Activated CD8-positive, alpha-beta memory T cell treated with anti-CD3 and anti-CD28 coated beads, Interleukin-2, amount 50 U/mL, for 24 hours (primary cell): ENCODE data around the gene BICDL2.
A peak's percentile ranks its signal among the peaks of the same experiment; 100 is the strongest.

ENCODE experiments used
- DNase-seq: peaks from one replicate; pipeline ENCODE4 v3.0.0-alpha.2; 2020; ENCODE audit errors: extremely low read depth

BICDL2 gene

DNA sequence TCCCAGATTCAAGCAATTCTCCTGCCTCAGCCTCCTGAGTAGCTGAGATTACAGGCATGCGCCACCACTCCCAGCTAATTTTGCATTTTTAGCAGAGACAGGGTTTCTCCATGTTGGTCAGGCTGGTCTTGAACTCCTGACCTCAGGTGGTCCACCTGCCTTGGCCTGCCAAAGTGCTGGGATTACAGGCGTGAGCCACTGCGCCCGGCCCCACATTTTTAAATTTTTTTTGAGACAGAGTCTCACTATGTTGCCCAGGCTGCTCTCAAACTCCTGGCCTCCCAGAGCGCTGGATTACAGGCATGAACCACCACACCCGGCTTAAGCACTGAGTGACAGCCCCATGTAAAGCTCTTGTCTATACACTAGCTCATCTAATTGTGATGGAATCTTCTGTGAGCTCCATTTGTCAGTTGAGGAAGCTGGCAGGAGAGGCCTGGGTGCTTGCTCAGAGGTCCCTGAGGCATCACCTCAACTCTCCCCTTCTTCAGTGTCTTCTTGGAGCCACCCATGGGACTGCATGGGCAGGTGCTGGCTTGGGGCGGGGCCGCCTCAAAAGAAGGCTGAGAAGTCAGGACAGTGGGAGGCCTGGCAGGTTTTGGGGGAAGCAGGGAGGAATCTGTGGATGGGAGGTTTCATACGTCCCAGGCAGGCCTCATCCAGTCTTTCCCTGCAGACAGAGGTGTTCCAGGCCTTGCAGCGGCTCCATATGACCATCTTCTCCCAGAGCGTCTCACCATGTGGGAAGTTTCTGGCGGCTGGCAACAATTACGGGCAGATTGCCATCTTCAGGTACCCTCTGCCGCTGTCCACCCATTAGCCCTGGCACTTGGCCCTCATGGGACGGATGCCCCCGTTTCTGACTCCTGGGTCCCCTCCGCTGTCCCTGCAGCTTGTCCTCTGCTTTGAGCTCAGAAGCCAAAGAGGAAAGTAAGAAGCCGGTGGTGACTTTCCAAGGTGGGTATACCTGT lies 11.4 kb downstream of the BICDL2 start:
- DNase-seq: no peak

- peak; percentile 90 for DNase-seq
Observed at GRCh38 chr16:3023669-3024478, 12.9 kb downstream of the BICDL2 start, which contains the start of the genes HCFC1R1 and THOC6. HCFC1R1 (minus strand) TSS chr16:3023942; CDS start chr16:3023941, 1 bp downstream. THOC6 (plus strand) TSS chr16:3024035; CDS start chr16:3024327, 292 bp downstream.

DNA sequence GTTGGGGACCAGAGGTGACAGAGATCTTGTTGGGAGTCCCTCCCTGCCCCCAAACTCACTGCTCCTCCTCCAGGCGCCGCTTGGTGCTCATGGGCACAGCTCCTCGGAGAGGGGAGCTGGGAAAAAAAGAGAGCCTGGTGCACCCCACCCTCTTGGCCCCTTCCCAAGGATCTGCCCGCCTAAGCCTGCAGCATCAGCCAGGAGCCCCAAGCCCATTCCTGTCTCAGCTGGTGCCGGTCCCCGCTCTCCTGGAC lies 13.4 kb downstream of the BICDL2 start:
- no peak for DNase-seq

- DNase-seq: no peak
Observed at GRCh38 chr16:3022684-3023414, 13.9 kb downstream of the BICDL2 start.

- peak; percentile 78 for DNase-seq
Observed at GRCh38 chr16:3022208-3022683, 14.5 kb downstream of the BICDL2 start.

GRCh38 chr16:3021449-3022207 lies 15.1 kb downstream of the BICDL2 start:
- DNase-seq: peak; percentile 61

DNA sequence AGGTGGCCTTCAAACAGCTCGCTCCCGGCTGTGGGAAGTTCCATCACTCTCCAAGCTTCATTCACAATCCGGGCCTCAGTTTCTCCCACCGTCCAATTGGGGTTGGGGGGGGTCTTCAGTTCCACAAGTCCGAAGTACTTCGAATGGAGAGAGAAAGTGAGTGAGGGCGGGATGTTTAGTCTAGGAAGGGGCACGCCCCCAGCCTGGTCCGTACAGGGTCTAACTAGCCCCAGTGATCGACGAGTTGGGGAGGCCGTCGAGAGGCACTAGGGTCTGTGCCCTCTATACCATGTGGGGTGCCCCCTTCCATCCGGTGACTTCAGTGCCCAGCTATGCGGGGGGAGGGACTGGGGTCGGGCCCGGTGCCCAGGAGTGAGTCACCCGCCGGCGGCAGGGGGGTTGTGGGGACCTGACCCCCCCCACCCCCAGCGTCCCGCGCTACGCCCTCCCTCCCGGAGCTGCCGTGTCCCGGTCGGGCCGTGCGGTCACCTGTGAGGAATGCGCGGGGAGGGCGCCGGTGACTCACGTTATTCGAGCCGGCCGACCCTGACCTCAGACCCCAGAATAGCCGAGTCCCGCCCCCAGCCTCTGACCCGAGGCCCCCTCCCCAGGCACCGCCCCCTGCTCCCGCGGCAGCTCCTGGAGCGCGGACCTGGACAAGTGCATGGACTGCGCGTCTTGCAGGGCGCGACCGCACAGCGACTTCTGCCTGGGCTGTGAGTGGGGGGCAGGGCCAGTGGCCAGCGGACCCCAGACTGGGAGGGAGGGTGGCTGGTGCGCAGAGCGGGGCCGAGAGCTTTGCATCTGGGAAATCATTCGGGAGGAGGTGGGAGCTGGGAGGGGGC lies 15.9 kb downstream of the BICDL2 start:
- DNase-seq: no peak

GRCh38 chr16:3020247-3020603 lies 16.5 kb downstream of the BICDL2 start, which contains the start of gene TNFRSF12A:
TNFRSF12A (plus strand) TSS chr16:3020368; CDS start chr16:3020398, 30 bp downstream.
- DNase-seq: no peak

DNA sequence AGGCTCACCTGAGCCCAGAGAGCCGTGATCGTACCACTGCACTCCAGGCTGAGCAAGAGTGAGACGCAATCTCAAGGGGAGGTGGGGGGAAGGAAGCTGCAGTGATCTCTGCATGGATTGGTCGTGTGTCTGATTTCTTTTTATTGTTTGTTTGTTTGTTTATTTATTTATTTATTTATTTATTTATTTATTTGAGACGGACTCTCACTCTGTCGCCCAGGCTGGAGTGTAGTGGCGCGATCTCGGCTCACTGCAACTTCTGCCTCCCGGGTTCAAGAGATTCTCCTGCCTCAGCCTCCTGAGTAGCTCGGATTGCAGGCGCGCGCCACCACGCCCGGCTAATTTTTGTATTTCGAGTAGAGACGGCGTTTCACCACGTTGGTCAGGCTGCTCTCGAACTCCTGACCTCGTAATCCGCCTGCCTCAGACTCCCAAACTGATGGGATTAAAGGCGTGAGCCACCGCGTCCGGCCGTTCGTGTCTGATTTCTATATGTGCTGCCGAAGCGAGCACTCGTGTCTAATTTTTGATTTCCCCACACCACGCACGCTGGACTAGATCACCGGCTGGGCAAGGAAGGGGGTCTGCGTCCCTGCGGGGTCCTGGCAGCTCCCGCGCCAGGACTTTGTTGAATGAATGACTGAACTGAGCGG lies 17.0 kb downstream of the BICDL2 start:
- DNase-seq: no peak

DNA sequence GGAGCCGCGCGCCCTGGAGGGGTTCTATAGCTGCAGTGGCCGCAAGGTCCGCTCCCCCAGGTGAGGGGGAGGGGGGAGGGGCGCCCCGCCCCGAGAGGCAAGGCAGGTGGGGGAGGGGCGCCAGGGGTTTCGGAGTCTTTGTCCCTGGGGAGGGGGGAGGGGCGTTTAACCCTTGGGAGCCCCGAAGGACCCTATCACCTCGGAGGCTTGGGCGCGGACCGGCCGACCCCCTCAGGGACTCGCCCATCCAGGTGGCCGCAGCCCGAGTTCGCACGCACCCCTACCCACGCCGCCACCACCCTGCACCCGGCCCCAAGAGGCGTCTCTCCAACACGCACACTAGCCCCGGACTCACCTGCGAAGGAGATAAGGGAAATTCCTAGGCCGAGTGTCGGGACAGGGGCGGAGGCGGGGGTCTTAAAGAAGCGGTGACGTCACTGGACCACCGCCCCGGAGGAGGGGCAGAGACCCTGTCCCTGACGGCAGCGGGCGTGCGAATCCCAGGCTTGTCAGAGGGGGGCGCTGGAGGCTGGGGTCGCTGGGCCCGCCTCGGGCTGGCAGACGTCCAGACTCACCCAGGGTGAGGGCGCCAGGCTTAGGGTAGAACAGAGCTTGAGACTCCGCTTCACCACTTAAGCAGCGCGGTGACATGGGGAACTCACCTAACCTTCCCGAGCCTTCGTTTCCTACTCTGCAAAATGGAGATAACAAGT lies 18.8 kb downstream of the BICDL2 start, which contains the start of gene CLDN6:
Gene CLDN6, minus strand, starts transcription at position 390 of the 713 bp plus-strand sequence. CDS start 2,162 bp downstream, outside the sequence.
- DNase-seq: no peak

- no peak for DNase-seq
Observed at GRCh38 chr16:3017344-3017743, 19.4 kb downstream of the BICDL2 start.

DNA sequence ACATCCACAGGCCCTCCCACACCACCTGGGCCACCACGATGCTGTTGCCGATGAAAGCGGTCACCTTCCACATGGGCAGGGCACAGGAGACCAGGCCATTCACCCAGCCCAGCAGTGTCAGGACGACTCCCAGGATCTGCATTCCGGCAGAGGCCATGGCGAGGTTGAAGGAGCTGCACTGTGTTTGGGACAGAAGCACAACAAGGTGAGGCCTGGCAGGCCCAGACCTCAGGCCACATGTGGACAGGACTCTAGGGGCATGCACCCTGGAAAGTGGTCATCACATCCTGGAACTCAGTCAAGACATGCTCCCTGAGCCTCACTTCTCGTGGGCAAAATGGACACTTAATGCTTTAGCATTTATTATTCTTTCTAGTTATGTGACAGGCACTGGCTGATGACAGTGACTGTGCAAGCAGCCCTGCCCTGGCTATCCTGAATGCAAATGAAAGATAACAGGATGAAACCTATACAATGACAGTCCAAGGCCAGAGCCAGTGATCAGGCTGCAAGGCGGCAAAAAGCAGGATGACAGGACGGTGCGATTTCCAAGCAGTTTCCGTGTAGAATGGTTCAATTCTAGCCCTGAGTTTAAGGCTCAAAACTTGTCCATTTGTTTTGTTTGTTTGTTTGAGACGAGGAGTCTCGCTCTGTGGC lies 20.8 kb downstream of the BICDL2 start:
- no peak for DNase-seq

DNA sequence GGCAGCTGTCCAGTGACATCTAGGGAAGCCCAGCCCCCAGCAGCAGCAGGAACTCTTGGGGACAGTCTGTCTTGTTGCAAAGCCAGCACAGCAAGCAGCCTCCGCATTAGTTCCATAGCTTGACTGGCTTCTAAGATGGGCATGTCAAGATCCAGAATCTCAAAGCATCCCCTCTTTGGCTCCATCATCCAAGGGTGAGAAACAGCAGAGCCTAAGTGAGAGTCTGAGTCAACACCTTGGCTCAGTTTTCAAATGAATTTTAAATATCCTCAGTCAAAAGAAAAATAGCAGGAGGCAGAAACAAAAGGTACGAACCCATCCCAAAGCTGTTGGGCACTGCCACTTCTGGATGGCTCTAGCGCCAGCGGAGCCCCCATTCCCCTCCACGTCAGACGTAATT lies 21.8 kb downstream of the BICDL2 start:
- DNase-seq: no peak

DNA sequence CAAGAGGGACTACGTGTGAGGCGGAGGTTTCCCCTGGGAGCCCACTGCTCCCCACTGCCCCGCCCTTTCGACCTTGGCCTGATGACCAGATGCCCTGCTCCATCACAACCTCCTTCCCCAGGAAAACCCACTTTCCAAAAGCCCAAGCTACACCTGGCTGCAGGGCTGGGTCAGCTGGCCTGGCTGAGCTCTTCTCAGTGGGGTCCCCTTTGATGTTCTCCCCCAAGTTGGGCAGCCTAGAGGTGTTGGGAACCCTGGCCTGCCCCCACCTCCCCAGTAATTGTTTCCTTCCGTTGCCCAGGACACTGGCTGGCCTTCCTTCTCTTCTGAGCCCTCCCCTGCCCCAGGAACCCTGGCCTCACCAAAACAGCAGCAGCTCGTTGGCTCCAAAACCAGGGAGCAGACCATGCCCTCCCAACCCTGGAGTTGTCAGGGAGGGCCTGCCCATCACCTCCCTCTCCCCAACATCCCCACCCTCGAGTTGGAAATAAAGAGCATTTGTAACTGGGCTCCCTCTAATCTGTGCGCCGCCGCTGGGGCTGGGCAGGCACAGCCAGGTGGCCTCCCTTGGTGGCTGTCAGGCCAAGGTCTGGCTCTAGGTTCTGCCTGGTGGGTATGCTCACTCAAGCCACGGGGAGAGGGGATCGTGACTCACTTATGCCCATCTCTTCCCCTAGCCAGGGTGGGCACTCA lies 22.6 kb downstream of the BICDL2 start:
- DNase-seq: no peak

GRCh38 chr16:3013491-3013951 lies 23.2 kb downstream of the BICDL2 start:
- DNase-seq: no peak

GRCh38 chr16:3012828-3013420 lies 23.8 kb downstream of the BICDL2 start, which contains the start of gene CLDN9:
CLDN9 (plus strand) TSS chr16:3012923; CDS start chr16:3013363, 440 bp downstream.
- no peak for DNase-seq

- DNase-seq: no peak
Observed at GRCh38 chr16:3012246-3012645, 24.5 kb downstream of the BICDL2 start.
